Keratinocyte (primary cell): ENCODE measurements around the gene IFT25. TPM values are rescaled to one million over a fixed set of nuclear protein-coding genes. Genes with fewer than 3 reads are reported as not detected.

ENCODE experiments used
- DNase-seq: peaks from one replicate; pipeline ENCODE4 v3.0.0-alpha.2; 2011; ENCODE audit warnings: low read depth, missing footprints, low spot score
- FAIRE-seq: peaks from 2 replicates; lab custom pipeline; 2011; peaks lifted over from hg19 to GRCh38; lab: Jason Lieb, UNC
- H2AFZ ChIP-seq: 2 replicates; pipeline ENCODE4 v1.6.0; 2012; ENCODE audit warnings: low read length, control low read depth, inconsistent platforms; ENCODE audit not compliant: control insufficient read depth
- H3K27ac ChIP-seq: 2 replicates; pipeline ENCODE4 v1.5.1; 2011; ENCODE audit warnings: low read length; ENCODE audit not compliant: control insufficient read depth, insufficient read depth
- H3K27me3 ChIP-seq: 3 replicates; pipeline ENCODE4 v1.6.0; 2011; ENCODE audit warnings: low read length; ENCODE audit not compliant: control insufficient read depth, insufficient read depth; ENCODE audit errors: extremely low read depth
- H3K36me3 ChIP-seq, 2 experiments: 2 replicates in 1 of 2; 3 replicates in 1 of 2; pipeline ENCODE4 v1.5.1; 2011; ENCODE audit warnings: low read length in 2 of 2, mild to moderate bottlenecking in 1 of 2; ENCODE audit not compliant: control insufficient read depth in 2 of 2, insufficient read depth in 2 of 2; ENCODE audit errors: extremely low read depth in 1 of 2
- H3K4me1 ChIP-seq: 3 replicates; pipeline ENCODE4 v1.5.1; 2011; ENCODE audit warnings: low read length; ENCODE audit not compliant: control insufficient read depth, insufficient read depth; ENCODE audit errors: extremely low read depth
- H3K4me2 ChIP-seq: 3 replicates; pipeline ENCODE4 v1.6.0; 2011; ENCODE audit warnings: low read depth, low read length; ENCODE audit not compliant: control insufficient read depth, insufficient read depth; ENCODE audit errors: extremely low read depth
- H3K4me3 ChIP-seq, 3 experiments: fragments of 200-600 bp in 1 of 3; sonication (generic) in 1 of 3; 2 replicates in 2 of 3; 3 replicates in 1 of 3; pipeline ENCODE4 v1.5.1; 2011 to 2016; ENCODE audit warnings: low read length in 3 of 3, mild to moderate bottlenecking in 3 of 3, control low read depth in 2 of 3, inconsistent platforms in 1 of 3, low read depth in 1 of 3, mixed read lengths in 1 of 3, mixed run types in 1 of 3, moderate library complexity in 1 of 3; ENCODE audit not compliant: control insufficient read depth in 2 of 3, insufficient read depth in 2 of 3; ENCODE audit errors: extremely low read depth in 1 of 3
- H3K79me2 ChIP-seq: 2 replicates; pipeline ENCODE4 v1.6.0; 2012; ENCODE audit warnings: low read length; ENCODE audit not compliant: control insufficient read depth, insufficient read depth
- H3K9ac ChIP-seq: 3 replicates; pipeline ENCODE4 v1.6.0; 2011; ENCODE audit warnings: low read length; ENCODE audit not compliant: control insufficient read depth, insufficient read depth; ENCODE audit errors: extremely low read depth
- H3K9me1 ChIP-seq: 3 replicates; pipeline ENCODE4 v1.6.0; 2011; ENCODE audit warnings: low read length; ENCODE audit not compliant: control insufficient read depth, insufficient read depth; ENCODE audit errors: extremely low read depth
- H3K9me3 ChIP-seq: 2 replicates; pipeline ENCODE4 v1.5.1; 2012; ENCODE audit warnings: low read depth, low read length; ENCODE audit not compliant: control insufficient read depth
- H4K20me1 ChIP-seq: 3 replicates; pipeline ENCODE4 v1.6.0; 2011; ENCODE audit warnings: low read length; ENCODE audit not compliant: control insufficient read depth, insufficient read depth; ENCODE audit errors: extremely low read depth
- EZH2 ChIP-seq: IDR thresholded peaks from one replicate; pipeline ENCODE4 v1.6.1; 2012; ENCODE audit warnings: inconsistent platforms, mild to moderate bottlenecking, low read length, moderate library complexity
- dilution Hi-C: fragments of 300-500 bp; cut with MboI; formaldehyde crosslinking; loops from one replicate; pipeline ENCODE4 v1.7.0; 2020; ENCODE audit warnings: low sequenced_read_pairs; ENCODE audit not compliant: extremely low pct_ligation_motif_present
- polyA plus RNA-seq, 5 experiments: library from polyadenylated mRNA; depleted of rRNA in 3 of 5; stranded (reverse) in 3 of 5; stranded (forward) in 1 of 5; unstranded in 1 of 5; fragments of >200 nt; gene quantifications; 1 replicate in 1 of 5; 2 replicates in 3 of 5; 3 replicates in 1 of 5; pipeline versions ENCODE4 v1.2.1 to v1.2.3, GENCODE V29; 2011 to 2012; ENCODE audit warnings: missing spikeins in 2 of 5, low read depth in 1 of 5, low replicate concordance in 1 of 5
- TF ChIP-seq, protein P1 (sequence below), 3 experiments: IDR thresholded peaks in 1 of 3; conservative IDR thresholded peaks in 1 of 3; optimal IDR thresholded peaks in 1 of 3; 2 replicates in 2 of 3; 3 replicates in 1 of 3; pipeline versions ENCODE3 to v1.5.1; 2011; ENCODE audit warnings: low read length in 3 of 3, mild to moderate bottlenecking in 3 of 3, moderate library complexity in 2 of 3, control low read depth in 1 of 3, inconsistent platforms in 1 of 3; ENCODE audit not compliant: insufficient read depth in 2 of 3; ENCODE audit errors: extremely low read depth in 1 of 3

IFT25 gene
- polyA plus RNA-seq, 1 donor (not counting 4 experiments of a cell fraction or from before 2014, with no cell fraction given), result 64.3 TPM

DNA sequence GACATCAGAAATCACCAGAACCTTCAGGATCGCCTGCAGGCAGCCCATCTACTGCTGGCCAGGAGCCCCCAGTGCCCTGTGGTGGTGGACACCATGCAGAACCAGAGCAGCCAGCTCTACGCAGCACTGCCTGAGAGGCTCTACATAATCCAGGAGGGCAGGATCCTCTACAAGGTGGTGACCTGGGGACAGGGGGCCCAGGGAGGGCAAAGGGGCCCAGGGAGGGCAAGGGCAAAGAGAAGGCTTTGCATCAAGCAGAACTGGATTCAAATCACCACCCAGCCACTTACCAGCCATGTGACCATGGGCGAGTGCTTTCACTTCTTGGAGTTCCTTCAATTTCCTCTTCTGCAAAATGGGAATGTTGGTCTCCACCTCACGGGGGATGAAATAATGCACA is 39.4 kb downstream of the IFT25 start:
- no peak overlapping the region for H3K27ac ChIP-seq

DNA sequence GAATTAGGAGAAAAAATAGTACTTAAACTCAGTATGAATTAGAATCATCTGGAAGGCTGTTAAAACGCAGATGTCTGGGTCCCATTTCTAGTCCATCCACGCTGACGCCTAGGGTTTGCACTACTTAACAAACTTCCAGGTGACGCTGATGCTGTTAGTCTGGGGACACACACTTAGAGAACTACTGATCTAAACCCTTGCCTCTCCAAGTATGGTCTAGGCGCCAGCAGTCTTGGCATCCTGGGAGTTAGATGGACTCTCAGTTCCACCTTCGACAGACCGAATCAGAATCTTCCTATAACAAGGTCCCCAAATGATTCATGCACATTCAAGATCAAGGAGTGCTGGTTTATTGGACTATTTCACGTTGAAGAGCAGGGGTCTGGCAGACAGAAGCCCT is 40.0 kb downstream of the IFT25 start:
- dilution Hi-C loops, result no loop called here

More for the DNA sequence above, 39.4 kb downstream of the IFT25 start:
- no peak overlapping the region for H3K4me3 ChIP-seq
- H3K27me3 ChIP-seq, result no peaks in the 10 kb centered on the region
- peaks cover 3% of the 10 kb centered on the region for H3K4me1 ChIP-seq
- H2AFZ ChIP-seq, result no peak overlapping the region
- H3K4me2 ChIP-seq, result no peak overlapping the region
- H3K79me2 ChIP-seq, result no peaks in the 10 kb centered on the region
- dilution Hi-C loops, result no loop called here
- DNase-seq (no peak), FAIRE-seq (no peak)
- H3K9me3 ChIP-seq, result no peaks in the 10 kb centered on the region
- H3K9me1 ChIP-seq, result no peaks in the 10 kb centered on the region
- no peaks in the 10 kb centered on the region for H4K20me1 ChIP-seq
- no peak overlapping the region for H3K9ac ChIP-seq
- TF ChIP-seq, protein P1, sequence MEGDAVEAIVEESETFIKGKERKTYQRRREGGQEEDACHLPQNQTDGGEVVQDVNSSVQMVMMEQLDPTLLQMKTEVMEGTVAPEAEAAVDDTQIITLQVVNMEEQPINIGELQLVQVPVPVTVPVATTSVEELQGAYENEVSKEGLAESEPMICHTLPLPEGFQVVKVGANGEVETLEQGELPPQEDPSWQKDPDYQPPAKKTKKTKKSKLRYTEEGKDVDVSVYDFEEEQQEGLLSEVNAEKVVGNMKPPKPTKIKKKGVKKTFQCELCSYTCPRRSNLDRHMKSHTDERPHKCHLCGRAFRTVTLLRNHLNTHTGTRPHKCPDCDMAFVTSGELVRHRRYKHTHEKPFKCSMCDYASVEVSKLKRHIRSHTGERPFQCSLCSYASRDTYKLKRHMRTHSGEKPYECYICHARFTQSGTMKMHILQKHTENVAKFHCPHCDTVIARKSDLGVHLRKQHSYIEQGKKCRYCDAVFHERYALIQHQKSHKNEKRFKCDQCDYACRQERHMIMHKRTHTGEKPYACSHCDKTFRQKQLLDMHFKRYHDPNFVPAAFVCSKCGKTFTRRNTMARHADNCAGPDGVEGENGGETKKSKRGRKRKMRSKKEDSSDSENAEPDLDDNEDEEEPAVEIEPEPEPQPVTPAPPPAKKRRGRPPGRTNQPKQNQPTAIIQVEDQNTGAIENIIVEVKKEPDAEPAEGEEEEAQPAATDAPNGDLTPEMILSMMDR (optimal IDR thresholded peaks at IDR 0.05 in 1 of 3, IDR thresholded peaks at IDR 0.05 in 1 of 3, conservative IDR thresholded peaks at IDR 0.05 in 1 of 3; ENCODE audit: extremely low read depth in 1 of 3, insufficient read depth in 2 of 3, low read length in 3 of 3), result no peak
- no peak for TF ChIP-seq EZH2
- no peaks in the 10 kb centered on the region for H3K36me3 ChIP-seq

More for the DNA sequence above, 40.0 kb downstream of the IFT25 start:
- DNase-seq, result no peak
- Histone ChIP-seq H2AFZ (no peak overlapping the region), H3K27ac (no peak overlapping the region), H3K36me3 (no peaks in the 10 kb centered on the region), H3K9ac (no peak overlapping the region), H4K20me1 (no peaks in the 10 kb centered on the region), H3K9me1 (no peaks in the 10 kb centered on the region), H3K4me1 (peaks cover 3% of the 10 kb centered on the region), H3K4me2 (no peak overlapping the region), H3K27me3 (no peaks in the 10 kb centered on the region), H3K9me3 (no peaks in the 10 kb centered on the region), H3K79me2 (no peaks in the 10 kb centered on the region), H3K4me3 (no peak overlapping the region)
- TF ChIP-seq EZH2, result no peak
- TF ChIP-seq, protein P1 (optimal IDR thresholded peaks at IDR 0.05 in 1 of 3, IDR thresholded peaks at IDR 0.05 in 1 of 3, conservative IDR thresholded peaks at IDR 0.05 in 1 of 3; ENCODE audit: extremely low read depth in 1 of 3, insufficient read depth in 2 of 3, low read length in 3 of 3), result no peak
- no peak for FAIRE-seq
